IMR-90 (cell line): ENCODE results near the gene MYO1F. TPM values are rescaled to one million over a fixed set of nuclear protein-coding genes. Genes with fewer than 3 reads are reported as not detected.

Experiments
- ATAC-seq: fragments of 200-7000 bp; cut with Tn5 transposase; 2 replicates; pipeline ENCODE4 v1.9.1; 2020; ENCODE audit warnings: low read depth, mild to moderate bottlenecking, moderate library complexity
- BruUV-seq: library from RNA; stranded (reverse); fragments of 400-500 nt; replicated peaks from 2 replicates; lab custom pipeline; 2021; lab: Mats Ljungman, UMichigan
- CTCF ChIA-PET: fragments of 300-600 bp; formaldehyde crosslinking; extraction: SDS; loops from one replicate; lab custom pipeline; 2021; ENCODE audit warnings: antibody characterized with exemption; lab: Yijun Ruan, JAX
- POLR2A ChIA-PET: fragments of 300-600 bp; sonication (Branson Sonifier 250); formaldehyde crosslinking; loops from one replicate; lab custom pipeline; 2022; ENCODE audit warnings: antibody characterized with exemption; ENCODE audit not compliant: unreplicated experiment; lab: Charles Lee
- DNase-seq: peaks from one replicate; pipeline ENCODE4 v3.0.0; 2013
- H2AFZ ChIP-seq: replicated peaks from 2 replicates; pipeline ENCODE3; 2013; ENCODE audit warnings: low read length, mild to moderate bottlenecking; ENCODE audit not compliant: poor library complexity
- H2AK5ac ChIP-seq: 2 replicates; pipeline ENCODE4 v1.6.1; 2013; ENCODE audit warnings: low read depth, low read length, inconsistent platforms
- H2AK9ac ChIP-seq: replicated peaks from 2 replicates; pipeline ENCODE3; 2013; ENCODE audit warnings: mild to moderate bottlenecking, low read depth, low read length, moderate library complexity; ENCODE audit not compliant: poor library complexity
- H2BK120ac ChIP-seq: 2 replicates; pipeline ENCODE4 v1.6.1; 2013; ENCODE audit warnings: low read depth, low read length, inconsistent platforms
- H2BK15ac ChIP-seq: 3 replicates; pipeline ENCODE4 v1.6.1; 2013; ENCODE audit warnings: low read depth, low read length, inconsistent platforms
- H2BK20ac ChIP-seq: 2 replicates; pipeline ENCODE4 v1.6.1; 2013; ENCODE audit warnings: low read depth, mild to moderate bottlenecking, inconsistent platforms, low read length, moderate library complexity
- H2BK5ac ChIP-seq: 2 replicates; pipeline ENCODE4 v1.6.1; 2013; ENCODE audit warnings: mild to moderate bottlenecking, low read depth, low read length, inconsistent platforms; ENCODE audit not compliant: poor library complexity, severe bottlenecking
- H3K14ac ChIP-seq: replicated peaks from 2 replicates; pipeline ENCODE4 v1.6.1; 2013; ENCODE audit warnings: low read depth, low read length, inconsistent platforms
- H3K18ac ChIP-seq: 2 replicates; pipeline ENCODE4 v1.6.1; 2013; ENCODE audit warnings: low read depth, low read length, control low read depth
- H3K23ac ChIP-seq: 2 replicates; pipeline ENCODE4 v1.6.1; 2013; ENCODE audit warnings: low read depth, low read length, inconsistent platforms
- H3K27ac ChIP-seq: 2 replicates; pipeline ENCODE4 v1.5.1; 2013; ENCODE audit warnings: mild to moderate bottlenecking, control low read depth, low read length; ENCODE audit not compliant: insufficient read depth
- H3K27me3 ChIP-seq: 2 replicates; pipeline ENCODE4 v1.6.1; 2013; ENCODE audit warnings: low read length; ENCODE audit not compliant: control insufficient read depth, insufficient read depth
- H3K36me3 ChIP-seq: 2 replicates; pipeline ENCODE4 v1.6.1; 2013; ENCODE audit warnings: low read length, mixed read lengths; ENCODE audit not compliant: control insufficient read depth, insufficient read depth
- H3K4ac ChIP-seq: 2 replicates; pipeline ENCODE4 v1.6.1; 2013; ENCODE audit warnings: low read depth, low read length, inconsistent platforms
- H3K4me1 ChIP-seq: 2 replicates; pipeline ENCODE4 v1.6.1; 2013; ENCODE audit warnings: low read length, mixed read lengths; ENCODE audit not compliant: control insufficient read depth, insufficient read depth
- H3K4me2 ChIP-seq: 2 replicates; pipeline ENCODE4 v1.6.1; 2013; ENCODE audit warnings: low read depth, mild to moderate bottlenecking, control low read depth, low read length, moderate library complexity
- H3K4me3 ChIP-seq: 2 replicates; pipeline ENCODE4 v1.5.1; 2013; ENCODE audit warnings: low read depth, mild to moderate bottlenecking, control low read depth, low read length, moderate library complexity; ENCODE audit not compliant: insufficient read depth
- H3K56ac ChIP-seq: 2 replicates; pipeline ENCODE4 v1.6.1; 2013; ENCODE audit warnings: low read length, inconsistent platforms; ENCODE audit not compliant: insufficient read depth; ENCODE audit errors: extremely low read depth
- H3K79me1 ChIP-seq, 2 experiments: 2 replicates each; pipeline ENCODE4 v1.6.1; 2013; ENCODE audit warnings: low read length in 2 of 2, inconsistent platforms in 1 of 2, low read depth in 1 of 2
- H3K9ac ChIP-seq: 2 replicates; pipeline ENCODE4 v1.6.1; 2013; ENCODE audit warnings: low read depth, low read length, control low read depth
- H3K9me1 ChIP-seq: 2 replicates; pipeline ENCODE4 v1.6.1; 2013; ENCODE audit warnings: low read length, inconsistent platforms; ENCODE audit not compliant: insufficient read depth
- H3K9me3 ChIP-seq: 2 replicates; pipeline ENCODE4 v1.6.1; 2013; ENCODE audit warnings: low read length; ENCODE audit not compliant: control insufficient read depth, insufficient read depth
- H4K20me1 ChIP-seq: 2 replicates; pipeline ENCODE4 v1.6.1; 2013; ENCODE audit warnings: low read length, inconsistent platforms; ENCODE audit not compliant: insufficient read depth
- H4K5ac ChIP-seq: 2 replicates; pipeline ENCODE4 v1.6.1; 2013; ENCODE audit warnings: mild to moderate bottlenecking, low read depth, low read length, control low read depth
- H4K8ac ChIP-seq, 2 experiments: 2 replicates each; pipeline ENCODE4 v1.6.1; 2013; ENCODE audit warnings: low read depth in 2 of 2, low read length in 2 of 2, control low read depth in 1 of 2, inconsistent platforms in 1 of 2
- H4K91ac ChIP-seq: 2 replicates; pipeline ENCODE4 v1.6.1; 2013; ENCODE audit warnings: low read depth, low read length, inconsistent platforms; ENCODE audit not compliant: insufficient read depth
- ELK1 ChIP-seq: fragments of 150-350 bp; IDR thresholded peaks from 2 replicates; pipeline ENCODE4 v1.6.1; 2016; ENCODE audit warnings: low read depth, mild to moderate bottlenecking, low read length, moderate library complexity, borderline replicate concordance
- FOS ChIP-seq: fragments of 150-350 bp; IDR thresholded peaks from 2 replicates; pipeline ENCODE4 v1.6.1; 2016; ENCODE audit warnings: low read depth, low read length
- RAD21 ChIP-seq: IDR thresholded peaks from 2 replicates; pipeline ENCODE4 v1.6.1; 2012; ENCODE audit warnings: low read length, improper control_type of control experiment
- RFX5 ChIP-seq: IDR thresholded peaks from 2 replicates; pipeline ENCODE4 v1.8.0; 2012; ENCODE audit warnings: low read depth, mild to moderate bottlenecking, low read length, moderate library complexity
- WGBS, 2 experiments: methylation state at CpG; one replicate each; pipeline versions ENCODE4 v1.1.5 to v1.1.7; 2013; ENCODE audit warnings: missing lambda C conversion rate in 2 of 2; ENCODE audit not compliant: insufficient read length in 1 of 2; ENCODE audit errors: extremely low coverage in 2 of 2; 5-methylcytosine and 5-hydroxymethylcytosine counted together
- dilution Hi-C: fragments of 300-500 bp; cut with HindIII; formaldehyde crosslinking; loops from one replicate; pipeline ENCODE4 v1.14.3; 2018; ENCODE audit warnings: low sequenced_read_pairs; ENCODE audit not compliant: unreplicated experiment
- in situ Hi-C: fragments of 300-500 bp; cut with MboI; formaldehyde crosslinking; loops from 3 replicates; pipeline ENCODE4 v1.14.3; 2019; ENCODE audit warnings: low sequenced_read_pairs, inconsistent platforms, mixed read lengths
- intact Hi-C: fragments of 100-400 bp; cut with micrococcal nuclease; formaldehyde crosslinking; loops from 2 replicates; pipeline ENCODE4 v1.10.0; 2022
- polyA plus RNA-seq, 3 experiments: library from polyadenylated mRNA; depleted of rRNA; stranded (reverse); fragments of >200 nt; gene quantifications; 2 replicates each; pipeline ENCODE4 v1.2.3, GENCODE V29; 2012; ENCODE audit warnings: low replicate concordance in 1 of 3
- total RNA-seq: library from RNA; depleted of rRNA; stranded (reverse); fragments of >200 nt; gene quantifications from 2 replicates; pipeline ENCODE4 v1.2.3, GENCODE V29; 2012

MYO1F gene
- total and polyA plus RNA-seq, 2 of the 4 experiments (the other 2 are of a cell fraction): 0.14 to 0.18 TPM

- TF ChIP-seq ELK1 (no peak), FOS (no peak), RFX5 (no peak)
These were observed 30.1 kb upstream of the MYO1F start (continued) for GRCh38 chr19:8607386-8607785.

- no TSS peak for BruUV-seq
- WGBS, 2 experiments: 90% methylated on average over 2 of the region's 17 CpGs; no CpG with 5 or more reads in 1 of the 2 experiments
- H2BK20ac ChIP-seq: no peak overlapping the region
- dilution Hi-C loops (no loop called here), intact Hi-C loops (no loop called here), in situ Hi-C loops (no loop called here)
- no peak overlapping the region for H2AFZ ChIP-seq
- no peaks in the 10 kb centered on the region for H4K20me1 ChIP-seq
- H3K9ac ChIP-seq: no peak overlapping the region
- peaks cover 4% of the 10 kb centered on the region for H3K4me1 ChIP-seq
- H4K5ac ChIP-seq: no peak overlapping the region
- no peak overlapping the region for H2AK9ac ChIP-seq
- no peak overlapping the region for H4K8ac ChIP-seq
- peaks cover 5 to 32% of the 10 kb centered on the region in 2 experiments for H3K79me1 ChIP-seq
- no peak overlapping the region for H3K56ac ChIP-seq
- no peak overlapping the region for H2BK15ac ChIP-seq
- H3K9me3 ChIP-seq: peaks cover 8% of the 10 kb centered on the region
- H3K14ac ChIP-seq: no peak overlapping the region
- peaks cover 6% of the 10 kb centered on the region for H3K9me1 ChIP-seq
- H2BK120ac ChIP-seq: no peak overlapping the region
- no peak overlapping the region for H3K18ac ChIP-seq
- H3K23ac ChIP-seq: no peak overlapping the region
- CTCF ChIA-PET: no interaction called here
- H2BK5ac ChIP-seq: no peak overlapping the region
- no peaks in the 10 kb centered on the region for H3K27me3 ChIP-seq
- peaks cover 25% of the 10 kb centered on the region for H3K36me3 ChIP-seq
- POLR2A ChIA-PET: no interaction called here
- no peak overlapping the region for H3K4me2 ChIP-seq
- H3K27ac ChIP-seq: no peak overlapping the region
- H2AK5ac ChIP-seq: no peak overlapping the region
- no peak for TF ChIP-seq ELK1
- no peak for TF ChIP-seq RAD21
- H4K91ac ChIP-seq: no peak overlapping the region
- ATAC-seq: no peak
- no peak overlapping the region for H3K4ac ChIP-seq
- no peak for DNase-seq
- H3K4me3 ChIP-seq: no peak overlapping the region
These were observed 28.3 kb upstream of the MYO1F start for GRCh38 chr19:8605514-8605913.
